Measurements from ENCODE around the gene ZNF497. TPM values are rescaled to one million over a fixed set of nuclear protein-coding genes. Genes with fewer than 3 reads are reported as not detected.

ZNF497 gene
- total and polyA plus RNA-seq, 2 donors (not counting 1 experiment from before 2014, with no cell fraction given): 1.6 to 2.7 TPM

GRCh38 chr19:58338336-58338735 lies 24.2 kb downstream of the ZNF497 start:
- Histone ChIP-seq H3K9ac (ENCODE audit: low read length) (no peak overlapping the region), H3K27me3 (replicated peaks in 1 of 4; ENCODE audit: control extremely low read depth in 1 of 4, control insufficient read depth in 3 of 4, insufficient read depth in 4 of 4, low read length in 3 of 4) (no peaks in the 10 kb centered on the region), H2AFZ (ENCODE audit: insufficient read depth, low read depth, low read length, poor library complexity, severe bottlenecking) (no peak overlapping the region), H3K79me2 (ENCODE audit: control insufficient read depth, insufficient read depth, low read length) (peaks cover 4% of the 10 kb centered on the region), H3K27ac (ENCODE audit: low read length in 2 of 2) (no peak overlapping the region), H4K20me1 (ENCODE audit: control insufficient read depth, insufficient read depth, low read length, poor library complexity, severe bottlenecking) (no peaks in the 10 kb centered on the region), H3K9me3 (ENCODE audit: control extremely low read depth in 1 of 3, control insufficient read depth in 2 of 3, insufficient read depth in 1 of 3, low read length in 2 of 3) (peaks cover 0 to 10% (median 0%) of the 10 kb centered on the region in 3 donors), H3K4me3 (ENCODE audit: control extremely low read depth in 1 of 5, extremely low read depth in 1 of 5, insufficient read depth in 1 of 5, low read depth in 2 of 5, low read length in 4 of 5) (no peak overlapping the region), H3K36me3 (replicated peaks in 1 of 2; ENCODE audit: control extremely low read depth in 1 of 2, control insufficient read depth in 1 of 2, extremely low read depth in 1 of 2, insufficient read depth in 2 of 2, low read length in 1 of 2) (peaks cover 2 to 34% of the 10 kb centered on the region in 2 experiments), H3K4me2 (replicated peaks; ENCODE audit: low read depth, low read length, poor library complexity, severe bottlenecking) (no peak overlapping the region), H3K4me1 (ENCODE audit: control insufficient read depth in 2 of 2, insufficient read depth in 2 of 2, low read length in 2 of 2) (no peaks in the 10 kb centered on the region)
- no peak for TF ChIP-seq CTCF (IDR thresholded peaks at IDR 0.05)
- no peak for TF ChIP-seq EZH2 (IDR thresholded peaks at IDR 0.05; ENCODE audit: borderline replicate concordance, insufficient read depth, low read depth, low read length, poor library complexity, severe bottlenecking)
- Mint-ChIP-seq H3K4me1 (no peaks in the 10 kb centered on the region), H3K27me3 (no peaks in the 10 kb centered on the region), H3K27ac (no peak overlapping the region), H3K9me3 (ENCODE audit: insufficient read depth) (no peaks in the 10 kb centered on the region), H3K4me3 (no peak overlapping the region)
- DNase-seq (no peak), ATAC-seq (ENCODE audit: low read depth) (no peak)
- ChIA-PET POLR2A (no interaction called here), CTCF (no interaction called here)
- intact Hi-C loops (cut with micrococcal nuclease): no loop called here
- 98% methylated on average over 6 of the region's 11 CpGs for WGBS (ENCODE audit: insufficient coverage)

DNA sequence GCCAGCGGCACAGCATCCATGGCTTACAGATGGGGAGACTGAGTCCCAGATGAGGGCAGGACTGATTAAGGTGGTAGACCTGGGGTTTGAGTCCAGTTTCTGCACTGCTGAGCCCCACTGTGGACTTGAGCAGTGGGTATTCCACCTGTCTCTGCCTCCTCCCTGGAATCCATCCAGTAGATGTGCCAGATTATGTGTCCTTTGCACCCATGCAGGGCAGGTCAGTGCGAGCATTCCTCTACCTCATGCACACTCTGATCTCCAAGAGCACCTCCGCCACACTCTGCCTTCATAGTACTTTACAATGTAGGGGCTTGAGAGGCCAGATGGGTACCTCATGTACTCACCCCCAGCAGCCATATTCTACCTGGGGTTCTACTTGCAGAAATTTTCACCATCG lies 25.7 kb downstream of the ZNF497 start:
- ATAC-seq (ENCODE audit: low read depth): no peak
- Histone ChIP-seq H3K36me3 (replicated peaks in 1 of 2; ENCODE audit: control extremely low read depth in 1 of 2, control insufficient read depth in 1 of 2, extremely low read depth in 1 of 2, insufficient read depth in 2 of 2, low read length in 1 of 2) (peaks cover 2 to 34% of the 10 kb centered on the region in 2 experiments), H3K79me2 (ENCODE audit: control insufficient read depth, insufficient read depth, low read length) (peaks cover 13% of the 10 kb centered on the region), H3K4me2 (replicated peaks; ENCODE audit: low read depth, low read length, poor library complexity, severe bottlenecking) (no peak overlapping the region), H3K9ac (ENCODE audit: low read length) (no peak overlapping the region), H3K9me3 (ENCODE audit: control extremely low read depth in 1 of 3, control insufficient read depth in 2 of 3, insufficient read depth in 1 of 3, low read length in 2 of 3) (peaks cover 0 to 9% (median 0%) of the 10 kb centered on the region in 3 donors), H4K20me1 (ENCODE audit: control insufficient read depth, insufficient read depth, low read length, poor library complexity, severe bottlenecking) (no peaks in the 10 kb centered on the region), H3K4me3 (ENCODE audit: control extremely low read depth in 1 of 5, extremely low read depth in 1 of 5, insufficient read depth in 1 of 5, low read depth in 2 of 5, low read length in 4 of 5) (no peak overlapping the region), H2AFZ (ENCODE audit: insufficient read depth, low read depth, low read length, poor library complexity, severe bottlenecking) (no peak overlapping the region), H3K27ac (ENCODE audit: low read length in 2 of 2) (no peak overlapping the region), H3K4me1 (ENCODE audit: control insufficient read depth in 2 of 2, insufficient read depth in 2 of 2, low read length in 2 of 2) (no peaks in the 10 kb centered on the region), H3K27me3 (replicated peaks in 1 of 4; ENCODE audit: control extremely low read depth in 1 of 4, control insufficient read depth in 3 of 4, insufficient read depth in 4 of 4, low read length in 3 of 4) (no peaks in the 10 kb centered on the region)
- H3K4me3 Mint-ChIP-seq: no peak overlapping the region
- no peaks in the 10 kb centered on the region for H3K27me3 Mint-ChIP-seq
- no peaks in the 10 kb centered on the region for H3K4me1 Mint-ChIP-seq
- intact Hi-C loops (cut with micrococcal nuclease): no loop called here
- no peak overlapping the region for H3K27ac Mint-ChIP-seq
- ChIA-PET POLR2A (no interaction called here), CTCF (no interaction called here)
- TF ChIP-seq CTCF (IDR thresholded peaks at IDR 0.05): no peak
- no peak for TF ChIP-seq EZH2 (IDR thresholded peaks at IDR 0.05; ENCODE audit: borderline replicate concordance, insufficient read depth, low read depth, low read length, poor library complexity, severe bottlenecking)
- WGBS (ENCODE audit: insufficient coverage): 100% methylated on average over 3 of the region's 4 CpGs
- H3K9me3 Mint-ChIP-seq (ENCODE audit: insufficient read depth): no peaks in the 10 kb centered on the region
- DNase-seq: no peak

All from B cell (primary cell).